Suprapubic skin (tissue), 4 donors: Measurements from ENCODE around the gene ACSL5. TPM values are rescaled to one million over a fixed set of nuclear protein-coding genes. Genes with fewer than 3 reads are reported as not detected.

ENCODE experiments used
- total RNA-seq, 4 donors: library from RNA; depleted of rRNA; stranded (reverse); fragments of >200 nt; gene quantifications; one replicate each; pipeline ENCODE4 v1.1.0, GENCODE V29; 2016

Gene ACSL5
- total RNA-seq, 4 donors from 2014 or later = 3.8 to 6.5 (median 5.0) TPM

Other genes with a start within 250 kb of the ACSL5 start
- gene GPAM, start 190.4 kb upstream of the ACSL5 start, total RNA-seq = 10 to 100 TPM in 1 of 4 donors, 1 to 10 TPM in 3; 5.2 to 16.2 (median 6.8) TPM
- gene TECTB, start 90.7 kb upstream of the ACSL5 start, total RNA-seq = not detected
- 10 to 100 TPM; 11.4 to 46.3 (median 15.6) TPM for gene ZDHHC6, start 72.8 kb downstream of the ACSL5 start, total RNA-seq
- gene VTI1A, start 73.1 kb downstream of the ACSL5 start, total RNA-seq = 10 to 100 TPM; 43.0 to 81.0 (median 49.2) TPM